ENCODE results near the gene URM1.
A peak's percentile ranks its signal among the peaks of the same experiment; 100 is the strongest.
"Not testable (repeated sequence)": the region's sequence is repeated elsewhere in the genome, so short reads cannot be mapped to it uniquely, and the experiment has no call there.

Gene URM1

GRCh38 chr9:128409450-128409849 is 38.3 kb downstream of the URM1 start:
- DNase-seq (ENCODE audit: low spot score), result no peak

- DNase-seq (ENCODE audit: low spot score), result peak; percentile 58
Observed at GRCh38 chr9:128409978-128410377, 38.8 kb downstream of the URM1 start.

- DNase-seq (ENCODE audit: low spot score), result no peak
Observed at GRCh38 chr9:128411364-128412119, 40.4 kb downstream of the URM1 start.

- peak; percentile 39 for DNase-seq (ENCODE audit: low spot score)
Observed at GRCh38 chr9:128412120-128412790, 41.1 kb downstream of the URM1 start.

GRCh38 chr9:128413728-128414127 is 42.6 kb downstream of the URM1 start:
- not testable (repeated sequence) for DNase-seq (ENCODE audit: low spot score)

- DNase-seq (ENCODE audit: low spot score), result no peak
Observed at GRCh38 chr9:128414461-128414860, 43.3 kb downstream of the URM1 start.

- DNase-seq (ENCODE audit: low spot score), result no peak
Observed at GRCh38 chr9:128415281-128415680, 44.1 kb downstream of the URM1 start.

GRCh38 chr9:128416014-128416413 is 44.8 kb downstream of the URM1 start:
- DNase-seq (ENCODE audit: low spot score), result no peak

GRCh38 chr9:128416432-128417019 is 45.4 kb downstream of the URM1 start:
- DNase-seq (ENCODE audit: low spot score), result no peak

GRCh38 chr9:128419061-128419925 is 48.1 kb downstream of the URM1 start:
- DNase-seq (ENCODE audit: low spot score), result peak; percentile 45

- peak; percentile 97 for DNase-seq (ENCODE audit: low spot score)
Observed at GRCh38 chr9:128420060-128420650, 49.0 kb downstream of the URM1 start.

GRCh38 chr9:128420651-128421481 is 49.7 kb downstream of the URM1 start, which contains the start of gene CERCAM:
TSS of gene CERCAM (plus strand) at chr9:128420857. CDS start at chr9:128420878, 21 bp downstream.
- peak; percentile 97 for DNase-seq (ENCODE audit: low spot score)

- peak; percentile 90 for DNase-seq (ENCODE audit: low spot score)
Observed at GRCh38 chr9:128421482-128421996, 50.4 kb downstream of the URM1 start.

GRCh38 chr9:128422022-128422782 is 51.0 kb downstream of the URM1 start:
- DNase-seq (ENCODE audit: low spot score), result not testable (repeated sequence)

- DNase-seq (ENCODE audit: low spot score), result no peak
Observed at GRCh38 chr9:128422783-128423150, 51.6 kb downstream of the URM1 start.

GRCh38 chr9:128423356-128423755 is 52.2 kb downstream of the URM1 start:
- not testable (repeated sequence) for DNase-seq (ENCODE audit: low spot score)

GRCh38 chr9:128424268-128424780 is 53.1 kb downstream of the URM1 start:
- no peak for DNase-seq (ENCODE audit: low spot score)

- no peak for DNase-seq (ENCODE audit: low spot score)
Observed at GRCh38 chr9:128428644-128429512, 57.7 kb downstream of the URM1 start.

All from GM03348 (cell line).